NCI-H345 treated with DMSO at 0.1 percent for 48 hours (cell line): Measurements from ENCODE around the gene FBP2.
A peak's percentile ranks its signal among the peaks of the same experiment; 100 is the strongest.
"Not testable (repeated sequence)": the region's sequence is repeated elsewhere in the genome, so short reads cannot be mapped to it uniquely, and the experiment has no call there.

ENCODE experiments used
- DNase-seq: peaks from one replicate; lab custom pipeline; 2025; ENCODE audit not compliant: unreplicated experiment; lab: John Stamatoyannopoulos, UW

Gene FBP2

GRCh38 chr9:94564279-94564678, 29.3 kb downstream of the FBP2 start:
- DNase-seq, result not testable (repeated sequence)

GRCh38 chr9:94563548-94563947, 30.1 kb downstream of the FBP2 start:
- DNase-seq, result no peak

- DNase-seq, result no peak
These were observed 33.4 kb downstream of the FBP2 start for GRCh38 chr9:94560237-94560636.

- no peak for DNase-seq
These were observed 36.2 kb downstream of the FBP2 start for GRCh38 chr9:94557376-94557775.

- peak; percentile 64 for DNase-seq
These were observed 38.9 kb downstream of the FBP2 start, which contains the start of gene PCAT7 for GRCh38 chr9:94554439-94555331. Gene PCAT7 (plus strand): TSS chr9:94555083.

GRCh38 chr9:94554078-94554438, 39.6 kb downstream of the FBP2 start:
- no peak for DNase-seq

GRCh38 chr9:94553029-94553938, 40.3 kb downstream of the FBP2 start:
- DNase-seq, result no peak

GRCh38 chr9:94545940-94546339, 47.7 kb downstream of the FBP2 start:
- DNase-seq, result no peak

- not testable (repeated sequence) for DNase-seq
These were observed 49.3 kb downstream of the FBP2 start for GRCh38 chr9:94544335-94544734.

GRCh38 chr9:94538908-94539307, 54.7 kb downstream of the FBP2 start:
- DNase-seq, result no peak

GRCh38 chr9:94534901-94535300, 58.7 kb downstream of the FBP2 start:
- DNase-seq, result no peak

GRCh38 chr9:94533601-94534000, 60.0 kb downstream of the FBP2 start:
- DNase-seq, result no peak

GRCh38 chr9:94533155-94533554, 60.5 kb downstream of the FBP2 start:
- DNase-seq, result no peak

- no peak for DNase-seq
These were observed 64.7 kb downstream of the FBP2 start for GRCh38 chr9:94528886-94529285.

- DNase-seq, result no peak
These were observed 66.7 kb downstream of the FBP2 start for GRCh38 chr9:94526951-94527350.

- no peak for DNase-seq
These were observed 67.4 kb downstream of the FBP2 start for GRCh38 chr9:94526271-94526670.

GRCh38 chr9:94525396-94526035, 68.1 kb downstream of the FBP2 start:
- no peak for DNase-seq

- DNase-seq, result no peak
These were observed 76.4 kb downstream of the FBP2 start for GRCh38 chr9:94517254-94517653.

- no peak for DNase-seq
These were observed 78.9 kb downstream of the FBP2 start for GRCh38 chr9:94514722-94515121.

GRCh38 chr9:94511955-94512265, 81.7 kb downstream of the FBP2 start:
- DNase-seq, result no peak

GRCh38 chr9:94511134-94511954, 82.3 kb downstream of the FBP2 start:
- DNase-seq, result no peak
